Osteoblast (primary cell): Measurements from ENCODE around the gene FXYD1. TPM values are rescaled to one million over a fixed set of nuclear protein-coding genes. Genes with fewer than 3 reads are reported as not detected.
A peak's percentile ranks its signal among the peaks of the same experiment; 100 is the strongest.

ENCODE experiments used
- DNase-seq: peaks from one replicate; pipeline ENCODE4 v3.0.0; 2011; ENCODE audit warnings: low spot score, mixed read lengths; ENCODE audit not compliant: insufficient read length; ENCODE audit errors: missing footprints
- H2AFZ ChIP-seq: 2 replicates; pipeline ENCODE4 v1.6.0; 2011; ENCODE audit warnings: mild to moderate bottlenecking, low read length
- H3K27ac ChIP-seq: 2 replicates; pipeline ENCODE4 v1.5.1; 2011; ENCODE audit warnings: mild to moderate bottlenecking, low read depth, low read length, moderate library complexity
- H3K27me3 ChIP-seq: 2 replicates; pipeline ENCODE4 v1.6.0; 2012; ENCODE audit warnings: mild to moderate bottlenecking, control low read depth, inconsistent platforms, low read length, moderate library complexity; ENCODE audit not compliant: insufficient read depth
- H3K36me3 ChIP-seq: 2 replicates; pipeline ENCODE4 v1.5.1; 2011; ENCODE audit warnings: mild to moderate bottlenecking, low read length, control low read depth, moderate library complexity; ENCODE audit not compliant: insufficient read depth
- H3K4me1 ChIP-seq: 2 replicates; pipeline ENCODE4 v1.5.1; 2011; ENCODE audit warnings: mild to moderate bottlenecking, low read length, control low read depth, moderate library complexity; ENCODE audit not compliant: insufficient read depth
- H3K4me2 ChIP-seq: 2 replicates; pipeline ENCODE4 v1.6.0; 2011; ENCODE audit warnings: mild to moderate bottlenecking, low read length; ENCODE audit not compliant: insufficient read depth
- H3K4me3 ChIP-seq: fragments of 200-600 bp; sonication (generic); 3 replicates; pipeline ENCODE4 v1.5.1; 2012; ENCODE audit warnings: mild to moderate bottlenecking, low read length, inconsistent platforms; ENCODE audit not compliant: insufficient read depth
- H3K79me2 ChIP-seq: 2 replicates; pipeline ENCODE4 v1.6.0; 2012; ENCODE audit warnings: mild to moderate bottlenecking, low read length, control low read depth, inconsistent platforms; ENCODE audit not compliant: insufficient read depth
- H3K9me3 ChIP-seq: 2 replicates; pipeline ENCODE4 v1.5.1; 2011; ENCODE audit warnings: low read depth, low read length, control low read depth
- H4K20me1 ChIP-seq: 2 replicates; pipeline ENCODE4 v1.6.0; 2012; ENCODE audit warnings: mild to moderate bottlenecking, low read length, control low read depth; ENCODE audit not compliant: insufficient read depth
- total RNA-seq: library from RNA; depleted of rRNA; stranded (reverse); fragments of >200 nt; gene quantifications from 2 replicates; pipeline ENCODE4 v1.2.3, GENCODE V29; 2012
- TF ChIP-seq, protein P1 (sequence below): IDR thresholded peaks from 2 replicates; pipeline ENCODE4 v1.5.1; 2011; ENCODE audit warnings: mild to moderate bottlenecking, low read depth, low read length, moderate library complexity; ENCODE audit errors: extremely low read depth

FXYD1 gene
- total RNA-seq, 1 donor: not detected

DNA sequence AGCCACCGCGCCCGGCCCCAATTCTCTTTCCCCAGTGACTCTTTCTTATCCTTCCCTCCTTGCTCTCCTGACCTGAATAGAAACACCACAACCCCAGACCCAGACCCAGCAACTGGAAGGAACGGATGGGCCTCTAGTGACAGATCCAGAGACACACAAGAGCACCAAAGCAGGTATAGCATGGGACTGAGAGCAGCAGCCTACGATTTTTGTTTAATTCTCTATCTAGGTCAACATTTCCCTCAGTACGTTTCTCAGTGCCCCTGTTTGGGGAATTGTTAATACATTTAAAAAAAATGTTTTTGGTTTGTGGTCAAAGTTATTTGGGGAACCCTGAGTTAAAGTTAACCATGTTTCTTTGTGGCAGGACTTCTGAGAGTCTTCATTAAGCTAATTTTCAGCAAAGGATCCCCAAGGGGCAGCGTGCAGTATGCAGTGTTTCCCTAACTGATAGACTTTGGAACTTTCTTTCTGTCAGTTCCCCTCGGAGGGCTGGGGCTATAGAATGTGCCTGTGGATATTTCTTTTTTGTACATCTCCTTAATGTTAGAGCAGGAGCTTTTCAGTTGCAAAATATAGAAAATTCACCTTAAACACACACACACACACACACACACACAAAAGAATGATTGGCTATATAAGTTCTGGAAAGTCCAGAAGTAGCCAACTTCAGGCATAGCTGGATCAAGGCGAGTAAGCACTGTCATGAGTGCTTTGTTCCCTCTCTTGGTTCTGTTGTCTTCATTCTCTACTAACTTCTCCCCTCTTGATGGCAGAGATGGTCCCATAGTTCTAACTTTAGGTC lies 22.2 kb downstream of the FXYD1 start:
- TF ChIP-seq, protein P1, sequence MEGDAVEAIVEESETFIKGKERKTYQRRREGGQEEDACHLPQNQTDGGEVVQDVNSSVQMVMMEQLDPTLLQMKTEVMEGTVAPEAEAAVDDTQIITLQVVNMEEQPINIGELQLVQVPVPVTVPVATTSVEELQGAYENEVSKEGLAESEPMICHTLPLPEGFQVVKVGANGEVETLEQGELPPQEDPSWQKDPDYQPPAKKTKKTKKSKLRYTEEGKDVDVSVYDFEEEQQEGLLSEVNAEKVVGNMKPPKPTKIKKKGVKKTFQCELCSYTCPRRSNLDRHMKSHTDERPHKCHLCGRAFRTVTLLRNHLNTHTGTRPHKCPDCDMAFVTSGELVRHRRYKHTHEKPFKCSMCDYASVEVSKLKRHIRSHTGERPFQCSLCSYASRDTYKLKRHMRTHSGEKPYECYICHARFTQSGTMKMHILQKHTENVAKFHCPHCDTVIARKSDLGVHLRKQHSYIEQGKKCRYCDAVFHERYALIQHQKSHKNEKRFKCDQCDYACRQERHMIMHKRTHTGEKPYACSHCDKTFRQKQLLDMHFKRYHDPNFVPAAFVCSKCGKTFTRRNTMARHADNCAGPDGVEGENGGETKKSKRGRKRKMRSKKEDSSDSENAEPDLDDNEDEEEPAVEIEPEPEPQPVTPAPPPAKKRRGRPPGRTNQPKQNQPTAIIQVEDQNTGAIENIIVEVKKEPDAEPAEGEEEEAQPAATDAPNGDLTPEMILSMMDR: no peak
- no peak overlapping the region for H3K4me2 ChIP-seq
- peak; percentile 5 for DNase-seq
- H3K79me2 ChIP-seq: peaks cover 9% of the 10 kb centered on the region
- no peak overlapping the region for H2AFZ ChIP-seq
- no peaks in the 10 kb centered on the region for H3K4me1 ChIP-seq
- no peak overlapping the region for H3K27ac ChIP-seq
- no peaks in the 10 kb centered on the region for H4K20me1 ChIP-seq
- peaks cover 10% of the 10 kb centered on the region for H3K9me3 ChIP-seq
- peaks cover 69% of the 10 kb centered on the region for H3K36me3 ChIP-seq
- no peaks in the 10 kb centered on the region for H3K27me3 ChIP-seq
- H3K4me3 ChIP-seq: no peak overlapping the region

DNA sequence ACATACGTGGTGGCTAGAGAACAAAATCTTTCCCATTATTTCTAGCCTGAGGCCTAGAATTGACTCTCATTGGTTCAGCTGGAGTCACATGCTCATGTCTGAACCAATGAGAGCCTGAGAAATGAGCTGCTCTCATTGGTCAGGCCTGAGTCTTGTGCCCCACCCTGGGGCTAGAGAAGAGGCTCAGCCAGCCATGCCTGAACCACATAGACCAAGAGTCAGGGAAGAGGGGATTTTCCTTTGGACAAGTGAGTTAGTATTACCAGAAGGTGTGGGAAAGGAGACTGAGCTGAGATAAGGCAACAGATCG lies 22.8 kb downstream of the FXYD1 start:
- DNase-seq: peak; percentile 32
- Histone ChIP-seq H3K4me2 (no peak overlapping the region), H3K4me1 (no peaks in the 10 kb centered on the region), H2AFZ (no peak overlapping the region), H3K27me3 (no peaks in the 10 kb centered on the region), H3K9me3 (peaks cover 15% of the 10 kb centered on the region), H4K20me1 (no peaks in the 10 kb centered on the region), H3K27ac (no peak overlapping the region), H3K79me2 (peaks cover 4% of the 10 kb centered on the region), H3K4me3 (no peak overlapping the region), H3K36me3 (peaks cover 74% of the 10 kb centered on the region)
- TF ChIP-seq, protein P1: no peak

GRCh38 chr19:35162471-35163326 lies 24.1 kb downstream of the FXYD1 start:
- TF ChIP-seq, protein P1: no peak
- Histone ChIP-seq H4K20me1 (no peaks in the 10 kb centered on the region), H3K9me3 (peaks cover 19% of the 10 kb centered on the region), H3K36me3 (peaks cover 78% of the 10 kb centered on the region), H3K27me3 (no peaks in the 10 kb centered on the region), H3K4me1 (no peaks in the 10 kb centered on the region), H2AFZ (no peak overlapping the region), H3K4me3 (no peak overlapping the region), H3K4me2 (no peak overlapping the region), H3K79me2 (no peaks in the 10 kb centered on the region), H3K27ac (no peak overlapping the region)
- peak; percentile 26 for DNase-seq

GRCh38 chr19:35164418-35164817 lies 25.8 kb downstream of the FXYD1 start:
- no peaks in the 10 kb centered on the region for H4K20me1 ChIP-seq
- no peaks in the 10 kb centered on the region for H3K4me1 ChIP-seq
- H3K9me3 ChIP-seq: peaks cover 19% of the 10 kb centered on the region
- TF ChIP-seq, protein P1: no peak
- H2AFZ ChIP-seq: no peak overlapping the region
- H3K4me3 ChIP-seq: no peak overlapping the region
- H3K27me3 ChIP-seq: no peaks in the 10 kb centered on the region
- peak; percentile 10 for DNase-seq
- no peak overlapping the region for H3K4me2 ChIP-seq
- H3K79me2 ChIP-seq: no peaks in the 10 kb centered on the region
- H3K27ac ChIP-seq: no peak overlapping the region
- H3K36me3 ChIP-seq: peaks cover 65% of the 10 kb centered on the region
